H9 (cell line): ENCODE measurements around the gene MT1H. TPM values are rescaled to one million over a fixed set of nuclear protein-coding genes. Genes with fewer than 3 reads are reported as not detected.

Experiments
- DNase-seq: peaks from one replicate; pipeline ENCODE4 v3.0.0-alpha.2; 2017
- H2AFZ ChIP-seq: one replicate; pipeline ENCODE4 v1.6.1; 2013; ENCODE audit warnings: mild to moderate bottlenecking, low read length, control low read depth, moderate library complexity
- H2AK5ac ChIP-seq: 2 replicates; pipeline ENCODE4 v1.6.1; 2013; ENCODE audit warnings: low read length, control low read depth, mixed read lengths; ENCODE audit not compliant: insufficient read length
- H2BK120ac ChIP-seq: one replicate; pipeline ENCODE4 v1.6.1; 2013; ENCODE audit warnings: low read depth, mild to moderate bottlenecking, low read length, control low read depth, inconsistent platforms; ENCODE audit not compliant: poor library complexity, severe bottlenecking
- H2BK12ac ChIP-seq: 2 replicates; pipeline ENCODE4 v1.6.1; 2013; ENCODE audit warnings: low read length, control low read depth, mixed read lengths, low read depth; ENCODE audit not compliant: insufficient read length
- H2BK15ac ChIP-seq: 2 replicates; pipeline ENCODE4 v1.6.1; 2013; ENCODE audit warnings: low read depth, low read length, control low read depth
- H2BK20ac ChIP-seq: one replicate; pipeline ENCODE4 v1.6.1; 2013; ENCODE audit warnings: low read depth, mild to moderate bottlenecking, low read length, control low read depth, inconsistent platforms; ENCODE audit not compliant: poor library complexity, severe bottlenecking
- H2BK5ac ChIP-seq: 2 replicates; pipeline ENCODE4 v1.6.1; 2013; ENCODE audit warnings: low read length, control low read depth, mixed read lengths; ENCODE audit not compliant: insufficient read length
- H3K14ac ChIP-seq: 2 replicates; pipeline ENCODE4 v1.6.1; 2013; ENCODE audit warnings: low read length, control low read depth; ENCODE audit not compliant: insufficient read depth
- H3K18ac ChIP-seq: 2 replicates; pipeline ENCODE4 v1.6.1; 2013; ENCODE audit warnings: low read depth, mild to moderate bottlenecking, mixed read lengths, low read length, control low read depth; ENCODE audit not compliant: insufficient read length
- H3K23ac ChIP-seq: 2 replicates; pipeline ENCODE4 v1.6.1; 2013; ENCODE audit warnings: low read length, control low read depth, mixed read lengths, low read depth; ENCODE audit not compliant: insufficient read length
- H3K23me2 ChIP-seq: 2 replicates; pipeline ENCODE4 v1.6.1; 2013; ENCODE audit warnings: low read depth, mild to moderate bottlenecking, mixed read lengths, low read length, control low read depth; ENCODE audit not compliant: insufficient read length, poor library complexity, severe bottlenecking
- H3K27ac ChIP-seq: 2 replicates; pipeline ENCODE4 v1.5.1; 2013; ENCODE audit warnings: low read length, control low read depth, mixed read lengths, low read depth; ENCODE audit not compliant: insufficient read length
- H3K27me3 ChIP-seq: 2 replicates; pipeline ENCODE4 v1.6.1; 2013; ENCODE audit warnings: low read length, control low read depth, inconsistent platforms; ENCODE audit not compliant: insufficient read depth
- H3K4ac ChIP-seq: 2 replicates; pipeline ENCODE4 v1.6.1; 2013; ENCODE audit warnings: low read depth, mild to moderate bottlenecking, control low read depth, inconsistent platforms, low read length, moderate library complexity
- H3K4me1 ChIP-seq: 2 replicates; pipeline ENCODE4 v1.6.1; 2013; ENCODE audit warnings: low read length, control low read depth, inconsistent platforms; ENCODE audit not compliant: insufficient read depth
- H3K4me2 ChIP-seq: 2 replicates; pipeline ENCODE4 v1.6.1; 2013; ENCODE audit warnings: low read length, control low read depth, mixed read lengths; ENCODE audit not compliant: insufficient read length, insufficient read depth
- H3K56ac ChIP-seq: 2 replicates; pipeline ENCODE4 v1.6.1; 2013; ENCODE audit warnings: low read depth, mild to moderate bottlenecking, mixed read lengths, low read length, control low read depth; ENCODE audit not compliant: insufficient read length
- H3K79me1 ChIP-seq: 2 replicates; pipeline ENCODE4 v1.6.1; 2013; ENCODE audit warnings: low read depth, mild to moderate bottlenecking, moderate library complexity, low read length, control low read depth, inconsistent platforms; ENCODE audit not compliant: insufficient read depth, poor library complexity, severe bottlenecking
- H3K79me2 ChIP-seq: 2 replicates; pipeline ENCODE4 v1.6.1; 2013; ENCODE audit warnings: low read length, control low read depth, inconsistent platforms; ENCODE audit not compliant: insufficient read depth
- H3K9ac ChIP-seq: 2 replicates; pipeline ENCODE4 v1.6.1; 2013; ENCODE audit warnings: low read length, control low read depth, mixed read lengths; ENCODE audit not compliant: insufficient read length; ENCODE audit errors: extremely low read depth
- H3K9me3 ChIP-seq: one replicate; pipeline ENCODE4 v1.6.1; 2013; ENCODE audit warnings: low read depth, low read length, inconsistent platforms; ENCODE audit not compliant: control insufficient read depth
- H3T11ph ChIP-seq: one replicate; pipeline ENCODE4 v1.6.1; 2013; ENCODE audit warnings: mild to moderate bottlenecking, low read length, control low read depth, inconsistent platforms
- H4K20me1 ChIP-seq: one replicate; pipeline ENCODE4 v1.6.1; 2013; ENCODE audit not compliant: control insufficient read depth, insufficient read length, insufficient read depth
- H4K5ac ChIP-seq: 2 replicates; pipeline ENCODE4 v1.6.1; 2013; ENCODE audit warnings: low read depth, mild to moderate bottlenecking, mixed read lengths, low read length, control low read depth; ENCODE audit not compliant: insufficient read length
- H4K8ac ChIP-seq: replicated peaks from 2 replicates; pipeline ENCODE4 v1.6.1; 2013; ENCODE audit warnings: low read length, control low read depth, mixed read lengths, low read depth; ENCODE audit not compliant: insufficient read length
- H4K91ac ChIP-seq: 2 replicates; pipeline ENCODE4 v1.6.1; 2013; ENCODE audit warnings: low read depth, mild to moderate bottlenecking, moderate library complexity, mixed read lengths, low read length, control low read depth; ENCODE audit not compliant: insufficient read length
- H3K27ac Mint-ChIP-seq, 3 experiments: 2 replicates in 2 of 3; 3 replicates in 1 of 3; pipeline ENCODE4 v1.8.0; 2020 to 2021; ENCODE audit warnings: mixed read lengths in 3 of 3, mild to moderate bottlenecking in 1 of 3, moderate library complexity in 1 of 3
- H3K27me3 Mint-ChIP-seq: 2 replicates; pipeline ENCODE4 v1.8.0; 2021; ENCODE audit warnings: low read depth, mild to moderate bottlenecking, moderate library complexity, mixed read lengths
- H3K36me3 Mint-ChIP-seq, 3 experiments: 2 replicates in 2 of 3; 3 replicates in 1 of 3; pipeline ENCODE4 v1.8.0; 2020 to 2021; ENCODE audit warnings: low read depth in 3 of 3, mixed read lengths in 3 of 3; ENCODE audit not compliant: insufficient read depth in 1 of 3
- H3K4me1 Mint-ChIP-seq, 2 experiments: 2 replicates each; pipeline ENCODE4 v1.8.0; 2020; ENCODE audit warnings: mixed read lengths in 2 of 2
- H3K4me3 Mint-ChIP-seq, 2 experiments: 2 replicates in 1 of 2; 3 replicates in 1 of 2; pipeline ENCODE4 v1.8.0; 2020 to 2021; ENCODE audit warnings: mild to moderate bottlenecking in 2 of 2, mixed read lengths in 2 of 2, moderate library complexity in 1 of 2
- H3K9me3 Mint-ChIP-seq, 2 experiments: 2 replicates in 1 of 2; 3 replicates in 1 of 2; pipeline ENCODE4 v1.8.0; 2020; ENCODE audit warnings: mild to moderate bottlenecking in 2 of 2, mixed read lengths in 2 of 2, moderate library complexity in 1 of 2
- WGBS: extraction: QIAGEN DNeasy Blood & Tissue Kit; methylation state at CpG from one replicate; pipeline ENCODE4 v1.1.7; 2013; ENCODE audit warnings: missing lambda C conversion rate, low lambda C conversion rate, mixed read lengths; ENCODE audit not compliant: insufficient read length; ENCODE audit errors: extremely low coverage; 5-methylcytosine and 5-hydroxymethylcytosine counted together
- total RNA-seq: library from RNA; stranded (reverse); gene quantifications from 2 replicates; pipeline ENCODE4 v1.2.1, GENCODE V29; 2021
- TF ChIP-seq, protein P1 (sequence below): fragments of 200-600 bp; sonication (generic); conservative IDR thresholded peaks from 3 replicates; pipeline ENCODE4 v1.8.0; 2021; ENCODE audit warnings: antibody characterized with exemption, mild to moderate bottlenecking

Gene MT1H
- total RNA-seq, 1 experiment from 2014 or later = 12.5 TPM

DNA sequence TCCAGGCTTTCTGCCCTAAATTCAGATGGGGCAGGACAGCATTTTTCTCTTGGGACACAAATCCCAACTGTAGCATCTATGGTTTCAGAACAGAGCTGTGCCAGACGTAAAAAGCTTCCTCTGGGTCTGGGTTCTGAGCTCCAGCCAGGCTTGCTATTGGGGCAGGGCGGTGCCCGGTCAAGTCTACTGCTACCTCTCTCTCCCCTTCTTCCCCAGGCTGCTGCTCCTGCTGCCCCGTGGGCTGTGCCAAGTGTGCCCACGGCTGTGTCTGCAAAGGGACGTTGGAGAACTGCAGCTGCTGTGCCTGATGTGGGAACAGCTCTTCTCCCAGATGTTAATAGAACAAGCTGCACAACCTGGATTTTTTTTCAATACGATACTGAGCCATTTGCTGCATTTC lies 36.1 kb upstream of the MT1H start:
- Histone ChIP-seq H2BK12ac (no peak overlapping the region), H3K79me2 (no peaks in the 10 kb centered on the region), H2BK15ac (no peak overlapping the region), H3K18ac (no peak overlapping the region), H3K4me1 (no peaks in the 10 kb centered on the region), H3K9me3 (no peaks in the 10 kb centered on the region), H2AK5ac (no peak overlapping the region), H3K79me1 (no peaks in the 10 kb centered on the region), H4K5ac (no peak overlapping the region), H3K23me2 (peaks cover 13% of the 10 kb centered on the region), H3K4ac (no peak overlapping the region), H2BK5ac (no peak overlapping the region), H3K14ac (no peak overlapping the region), H4K8ac (no peak overlapping the region), H3K56ac (no peak overlapping the region), H2AFZ (no peak overlapping the region), H3K27ac (no peak overlapping the region), H2BK120ac (no peak overlapping the region), H3K9ac (no peak overlapping the region), H3K27me3 (peaks cover 99% of the 10 kb centered on the region), H3K23ac (no peak overlapping the region), H4K20me1 (no peaks in the 10 kb centered on the region), H2BK20ac (no peak overlapping the region), H3T11ph (no peak overlapping the region), H4K91ac (no peak overlapping the region), H3K4me2 (no peak overlapping the region)
- peaks cover 18 to 33% of the 10 kb centered on the region in 2 experiments for H3K4me1 Mint-ChIP-seq
- TF ChIP-seq, protein P1, sequence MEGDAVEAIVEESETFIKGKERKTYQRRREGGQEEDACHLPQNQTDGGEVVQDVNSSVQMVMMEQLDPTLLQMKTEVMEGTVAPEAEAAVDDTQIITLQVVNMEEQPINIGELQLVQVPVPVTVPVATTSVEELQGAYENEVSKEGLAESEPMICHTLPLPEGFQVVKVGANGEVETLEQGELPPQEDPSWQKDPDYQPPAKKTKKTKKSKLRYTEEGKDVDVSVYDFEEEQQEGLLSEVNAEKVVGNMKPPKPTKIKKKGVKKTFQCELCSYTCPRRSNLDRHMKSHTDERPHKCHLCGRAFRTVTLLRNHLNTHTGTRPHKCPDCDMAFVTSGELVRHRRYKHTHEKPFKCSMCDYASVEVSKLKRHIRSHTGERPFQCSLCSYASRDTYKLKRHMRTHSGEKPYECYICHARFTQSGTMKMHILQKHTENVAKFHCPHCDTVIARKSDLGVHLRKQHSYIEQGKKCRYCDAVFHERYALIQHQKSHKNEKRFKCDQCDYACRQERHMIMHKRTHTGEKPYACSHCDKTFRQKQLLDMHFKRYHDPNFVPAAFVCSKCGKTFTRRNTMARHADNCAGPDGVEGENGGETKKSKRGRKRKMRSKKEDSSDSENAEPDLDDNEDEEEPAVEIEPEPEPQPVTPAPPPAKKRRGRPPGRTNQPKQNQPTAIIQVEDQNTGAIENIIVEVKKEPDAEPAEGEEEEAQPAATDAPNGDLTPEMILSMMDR = no peak
- no peak for DNase-seq
- peaks cover 0 to 12% of the 10 kb centered on the region in 2 experiments; a peak in 2 of 5 replicates for H3K9me3 Mint-ChIP-seq
- no peaks in the 10 kb centered on the region; a peak in 1 of 7 replicates for H3K36me3 Mint-ChIP-seq
- no peak overlapping the region for H3K27ac Mint-ChIP-seq
- peaks cover 100% of the 10 kb centered on the region for H3K27me3 Mint-ChIP-seq
- WGBS = no CpG with 5 or more reads among the region's 7 CpGs
- no peak overlapping the region for H3K4me3 Mint-ChIP-seq
